K562 (cell line): ENCODE data around the gene HTR1A. TPM values are rescaled to one million over a fixed set of nuclear protein-coding genes. Genes with fewer than 3 reads are reported as not detected.

Experiments used
- ATAC-seq: fragments of 200-7000 bp; cut with Tn5 transposase; 3 replicates; pipeline ENCODE4 v1.9.1; 2020; ENCODE audit warnings: moderate library complexity
- BruUV-seq: library from RNA; stranded (reverse); fragments of 400-500 nt; replicated peaks from 2 replicates; lab custom pipeline; 2021; lab: Mats Ljungman, UMichigan
- CTCF ChIA-PET: fragments of 300-600 bp; formaldehyde crosslinking; extraction: SDS; loops from one replicate; lab custom pipeline; 2021; ENCODE audit warnings: low intra/inter-chr PET ratio; lab: Yijun Ruan, JAX
- POLR2A ChIA-PET: fragments of 300-600, 350-650 bp; sonication (Branson Sonifier 250); formaldehyde crosslinking; extraction: SDS; loops from one replicate; lab custom pipeline; 2021; ENCODE audit warnings: antibody characterized with exemption, inconsistent platforms; lab: Yijun Ruan, JAX
- DNase-seq, 4 experiments: peaks; one replicate each; pipeline versions ENCODE4 v3.0.0 to v3.0.0-alpha.2; 2011 to 2018; ENCODE audit warnings: low spot score in 3 of 4, mixed read lengths in 3 of 4; ENCODE audit errors: extremely low read depth in 1 of 4
- FAIRE-seq: peaks from 2 replicates; lab custom pipeline; 2011; peaks lifted over from hg19 to GRCh38; lab: Jason Lieb, UNC
- H2AFZ ChIP-seq: 2 replicates; pipeline ENCODE4 v1.6.0; 2011; ENCODE audit warnings: low read depth, low read length, control low read depth, inconsistent platforms
- H3K27ac ChIP-seq: fragments of 200-600 bp; 3 replicates; pipeline ENCODE4 v1.8.0; 2011; ENCODE audit warnings: low read depth, mild to moderate bottlenecking, control low read depth, inconsistent platforms, low read length, moderate library complexity, mixed read lengths; ENCODE audit errors: extremely low read depth
- H3K27me3 ChIP-seq, 2 experiments: fragments of 300-600 bp in 1 of 2; 2 replicates in 1 of 2; 3 replicates in 1 of 2; pipeline versions ENCODE4 v1.6.0 to v1.8.0; 2011; ENCODE audit warnings: inconsistent platforms in 2 of 2, low read length in 2 of 2, mild to moderate bottlenecking in 1 of 2, mixed read lengths in 1 of 2, moderate library complexity in 1 of 2; ENCODE audit not compliant: control insufficient read depth in 2 of 2, insufficient read depth in 2 of 2
- H3K36me3 ChIP-seq: fragments of 300-600 bp; 3 replicates; pipeline ENCODE4 v1.8.0; 2011; ENCODE audit warnings: mild to moderate bottlenecking, low read length, inconsistent platforms; ENCODE audit not compliant: control insufficient read depth, insufficient read depth
- H3K4me1 ChIP-seq, 2 experiments: fragments of 200-600 bp in 1 of 2; replicated peaks in 1 of 2; 2 replicates in 1 of 2; 3 replicates in 1 of 2; pipeline versions ENCODE4 v1.5.1 to v1.8.0; 2011; ENCODE audit warnings: inconsistent platforms in 2 of 2, low read length in 2 of 2, mild to moderate bottlenecking in 1 of 2, mixed read lengths in 1 of 2, moderate library complexity in 1 of 2; ENCODE audit not compliant: control insufficient read depth in 2 of 2, insufficient read depth in 2 of 2
- H3K4me2 ChIP-seq: 2 replicates; pipeline ENCODE4 v1.6.1; 2011; ENCODE audit warnings: low read length, control low read depth, inconsistent platforms, mixed read lengths; ENCODE audit not compliant: insufficient read depth
- H3K4me3 ChIP-seq: fragments of 200-600 bp; sonication (generic), shearing (Covaris generic); 2 replicates; pipeline ENCODE4 v1.5.1; 2016; ENCODE audit warnings: control low read depth, inconsistent platforms
- H3K79me2 ChIP-seq: fragments of 200-600 bp; 3 replicates; pipeline ENCODE4 v1.8.0; 2011; ENCODE audit warnings: low read length, inconsistent platforms; ENCODE audit not compliant: control insufficient read depth, insufficient read depth
- H3K9ac ChIP-seq, 2 experiments: 2 replicates each; pipeline versions ENCODE4 v1.6.0 to v1.6.1; 2011; ENCODE audit warnings: low read depth in 2 of 2, low read length in 2 of 2, control low read depth in 1 of 2, inconsistent platforms in 1 of 2, mild to moderate bottlenecking in 1 of 2, mixed read lengths in 1 of 2; ENCODE audit not compliant: insufficient read depth in 1 of 2
- H3K9me1 ChIP-seq: one replicate; pipeline ENCODE4 v1.6.0; 2011; ENCODE audit warnings: inconsistent platforms, mild to moderate bottlenecking, low read length, moderate library complexity; ENCODE audit not compliant: control insufficient read depth, insufficient read depth
- H3K9me3 ChIP-seq: replicated peaks from 2 replicates; pipeline ENCODE4 v1.5.1; 2011; ENCODE audit warnings: low read depth, low read length, inconsistent platforms; ENCODE audit not compliant: control insufficient read depth, insufficient read depth
- H4K20me1 ChIP-seq: replicated peaks from 2 replicates; pipeline ENCODE4 v1.6.1; 2011; ENCODE audit warnings: low read length, inconsistent platforms, mixed read lengths; ENCODE audit not compliant: control insufficient read depth, insufficient read depth
- ATF3 ChIP-seq, 2 experiments: fragments of 450-650 bp in 1 of 2; sonication (generic) in 1 of 2; formaldehyde crosslinking in 1 of 2; IDR thresholded peaks in 1 of 2; conservative IDR thresholded peaks in 1 of 2; 2 replicates each; pipeline versions ENCODE4 v1.6.1 to v1.8.1; 2016 to 2023; ENCODE audit warnings: mild to moderate bottlenecking in 2 of 2, moderate library complexity in 2 of 2, inconsistent platforms in 1 of 2, missing genetic modification reagents in 1 of 2
- C11orf30 ChIP-seq: fragments of 450-650 bp; IDR thresholded peaks from 2 replicates; pipeline ENCODE4 v1.6.1; 2016; ENCODE audit warnings: low read depth, mild to moderate bottlenecking
- HES1 ChIP-seq: fragments of 450-650 bp; IDR thresholded peaks from 2 replicates; pipeline ENCODE4 v1.6.1; 2016; ENCODE audit warnings: low read depth, mild to moderate bottlenecking, moderate library complexity
- MAFF ChIP-seq: IDR thresholded peaks from 2 replicates; pipeline ENCODE4 v1.6.1; 2012; ENCODE audit warnings: low read length, improper control_type of control experiment
- MAFG ChIP-seq: fragments of 450-650 bp; conservative IDR thresholded peaks from 2 replicates; pipeline ENCODE4 v1.6.1; 2016; ENCODE audit warnings: missing genetic modification characterization, missing compliant biosample characterization
- MAFK ChIP-seq: IDR thresholded peaks from 2 replicates; pipeline ENCODE4 v1.6.1; 2011; ENCODE audit warnings: low read length, improper control_type of control experiment
- ZNF316 ChIP-seq: fragments of 450-650 bp; IDR thresholded peaks from 2 replicates; pipeline ENCODE4 v1.6.1; 2016
- ZNF384 ChIP-seq: IDR thresholded peaks from 2 replicates; pipeline ENCODE4 v1.6.1; 2012; ENCODE audit warnings: low read depth, low read length, improper control_type of control experiment
- WGBS: fragments of 100-300 bp; shearing (Covaris generic); methylation state at CpG from one replicate; pipeline ENCODE4 v1.1.6; 2016; ENCODE audit warnings: low coverage, mixed read lengths; ENCODE audit not compliant: insufficient coverage; ENCODE audit errors: missing lambda C conversion rate; 5-methylcytosine and 5-hydroxymethylcytosine counted together
- in situ Hi-C: fragments of 300-500 bp; cut with MboI; formaldehyde crosslinking; loops from 4 replicates; pipeline ENCODE4 v1.15.0; 2018; ENCODE audit warnings: inconsistent platforms, mixed read lengths
- intact Hi-C: fragments of 100-400 bp; cut with micrococcal nuclease; formaldehyde crosslinking; loops from 2 replicates; pipeline ENCODE4 v1.14.2; 2022
- polyA plus RNA-seq, 8 experiments: library from polyadenylated mRNA; depleted of rRNA in 4 of 8; stranded (reverse) in 5 of 8; unstranded in 3 of 8; fragments of >200 nt; fragmentation: Nextera tagmentation in 2 of 8; fragmentation: Illumina TruSeq in 1 of 8; extraction: Ambion mirVana in 2 of 8; extraction: Trizol in 1 of 8; gene quantifications; 2 replicates each; pipeline versions ENCODE4 v1.2.1 to v1.2.3, GENCODE V29; 2011 to 2014; ENCODE audit warnings: inconsistent platforms in 1 of 8, missing spikeins in 1 of 8
- total RNA-seq, 7 experiments: library from RNA; depleted of rRNA in 6 of 7; stranded (reverse); fragments of >200 nt in 6 of 7; fragmentation: Illumina TruSeq in 2 of 7; extraction: Trizol in 2 of 7; gene quantifications; 2 replicates each; pipeline versions ENCODE4 v1.2.1 to v1.2.3, GENCODE V29; 2011 to 2021; ENCODE audit warnings: low replicate concordance in 1 of 7

Gene HTR1A
- total and polyA plus RNA-seq, 9 of the 15 experiments (the other 6 are each of a cell fraction or from before 2014, with no cell fraction given): not detected

- no peak for TF ChIP-seq ATF3 (IDR thresholded peaks at IDR 0.05)
- no peak for TF ChIP-seq ATF3 (CRISPR knock-in tag; conservative IDR thresholded peaks at IDR 0.05)
Measured at GRCh38 chr5:63958654-63959053, 3.6 kb downstream of the HTR1A start (continued).

GRCh38 chr5:63957617-63958016 is 4.6 kb downstream of the HTR1A start:
- H2AFZ ChIP-seq: no peak overlapping the region
- in situ Hi-C loops: no loop called here
- no peak overlapping the region for H3K27ac ChIP-seq
- no peak overlapping the region for H3K9ac ChIP-seq
- no peak overlapping the region for H3K4me2 ChIP-seq
- FAIRE-seq (no peak), DNase-seq (no peak), ATAC-seq (no peak)
- 4% methylated on average over 2 of the region's 2 CpGs for WGBS
- H3K36me3 ChIP-seq: no peaks in the 10 kb centered on the region
- H3K4me3 ChIP-seq: no peak overlapping the region
- H4K20me1 ChIP-seq: no peaks in the 10 kb centered on the region
- BruUV-seq: no TSS peak
- no peaks in the 10 kb centered on the region; the same call in 1 of the 2 replicates for H3K9me3 ChIP-seq
- H3K4me1 ChIP-seq: no peaks in the 10 kb centered on the region
- no peaks in the 10 kb centered on the region for H3K9me1 ChIP-seq
- no peaks in the 10 kb centered on the region for H3K27me3 ChIP-seq
- peak; percentile 63 for TF ChIP-seq ZNF316
- TF ChIP-seq MAFK: peak; percentile 72
- peak; percentile 50; the same call in 1 of the 2 replicates for TF ChIP-seq C11orf30
- peak; percentile 60 for TF ChIP-seq MAFG (tag)
- peak; percentile 76 for TF ChIP-seq MAFF
- TF ChIP-seq ZNF384: no peak
- TF ChIP-seq HES1: no peak
- H3K79me2 ChIP-seq: no peaks in the 10 kb centered on the region
- ChIA-PET POLR2A (no interaction called here), CTCF (no interaction called here)
- intact Hi-C loops: no loop called here
